Activated B cell treated with CpG ODN at 0.5 μM for 24 hours (primary cell): ENCODE measurements around the gene ASF1B. TPM values are rescaled to one million over a fixed set of nuclear protein-coding genes. Genes with fewer than 3 reads are reported as not detected.

Source experiments
- ATAC-seq: fragments of 200-7000 bp; cut with Tn5 transposase; one replicate; pipeline ENCODE4 v1.10.0; 2021; ENCODE audit warnings: low read depth, mild to moderate bottlenecking, moderate library complexity
- CTCF ChIA-PET: fragments of 350-600 bp; sonication (Branson Sonifier 250); formaldehyde crosslinking; loops from one replicate; lab custom pipeline; 2021; ENCODE audit warnings: antibody characterized with exemption; lab: Charles Lee
- POLR2A ChIA-PET: fragments of 350-600 bp; sonication (Branson Sonifier 250); formaldehyde crosslinking; loops from one replicate; lab custom pipeline; 2021; ENCODE audit warnings: antibody characterized with exemption; lab: Charles Lee
- DNase-seq: peaks from one replicate; pipeline ENCODE4 v3.0.0; 2022
- H3K27ac Mint-ChIP-seq: one replicate; pipeline ENCODE4 v1.8.0; 2020; ENCODE audit warnings: mixed read lengths
- H3K27me3 Mint-ChIP-seq: one replicate; pipeline ENCODE4 v1.8.0; 2021; ENCODE audit warnings: mixed read lengths
- H3K36me3 Mint-ChIP-seq: one replicate; pipeline ENCODE4 v1.8.0; 2021; ENCODE audit warnings: low read depth, mixed read lengths
- H3K4me1 Mint-ChIP-seq: one replicate; pipeline ENCODE4 v1.8.0; 2021; ENCODE audit warnings: mixed read lengths
- H3K4me3 Mint-ChIP-seq: one replicate; pipeline ENCODE4 v1.8.0; 2020; ENCODE audit warnings: mild to moderate bottlenecking, mixed read lengths
- H3K9me3 Mint-ChIP-seq: one replicate; pipeline ENCODE4 v1.8.0; 2020; ENCODE audit warnings: mixed read lengths
- intact Hi-C: fragments of 100-400 bp; cut with micrococcal nuclease; formaldehyde crosslinking; loops from one replicate; pipeline ENCODE4 v1.15.1; 2024
- total RNA-seq: library from RNA; stranded (reverse); gene quantifications from 2 replicates; pipeline ENCODE4 v1.2.3, GENCODE V29; 2022
- TF ChIP-seq, protein P1 (sequence below): fragments of 200-600 bp; IDR thresholded peaks from one replicate; pipeline ENCODE4 v1.8.0; 2022; ENCODE audit warnings: antibody characterized with exemption, mild to moderate bottlenecking

ASF1B gene
- total RNA-seq, 1 donor from 2014 or later, result 3.7 TPM

DNA sequence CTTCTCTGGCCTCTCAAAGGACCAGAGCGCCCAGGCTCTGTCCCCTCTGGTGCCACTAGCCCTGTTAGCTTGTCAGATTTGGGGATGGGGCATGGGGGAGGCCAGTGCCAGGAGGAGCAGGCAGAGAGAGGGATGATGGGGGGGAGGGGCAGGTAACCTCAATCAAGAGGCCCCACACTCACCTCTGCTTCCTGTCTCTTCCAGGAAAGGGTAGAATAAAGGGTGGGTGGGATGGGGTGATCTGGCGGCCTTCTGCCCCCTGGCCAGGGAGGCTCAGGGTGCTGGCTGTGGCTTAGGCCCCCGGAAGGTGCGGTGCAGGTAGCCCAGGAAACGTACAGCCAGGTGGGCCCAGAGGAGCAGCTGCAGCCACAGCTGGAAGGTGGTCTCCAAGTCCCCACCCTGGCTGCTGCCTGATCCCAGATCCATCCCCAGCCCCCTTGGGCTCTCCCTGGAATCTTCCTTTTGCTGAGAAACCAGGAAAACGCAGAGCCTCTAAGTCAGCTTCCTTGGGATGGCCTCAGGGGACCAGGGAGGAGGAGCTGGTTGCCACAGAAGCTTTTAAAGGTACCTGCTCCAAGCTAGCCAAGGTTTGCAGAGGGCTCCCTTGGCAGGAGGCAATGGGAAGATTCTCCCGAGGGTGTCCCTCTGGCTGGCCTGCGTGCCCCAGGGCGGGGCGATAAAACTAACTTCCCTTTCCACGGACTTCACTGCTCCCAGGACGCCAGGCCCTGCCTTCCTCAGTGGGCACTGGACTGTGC, 24.2 kb downstream of the ASF1B start:
- POLR2A ChIA-PET, result no interaction called here
- Mint-ChIP-seq H3K27ac (no peak overlapping the region), H3K36me3 (peaks cover 6% of the 10 kb centered on the region), H3K4me3 (no peak overlapping the region), H3K9me3 (no peaks in the 10 kb centered on the region), H3K4me1 (peaks cover 31% of the 10 kb centered on the region), H3K27me3 (no peaks in the 10 kb centered on the region)
- CTCF ChIA-PET, result no interaction called here
- TF ChIP-seq, protein P1, sequence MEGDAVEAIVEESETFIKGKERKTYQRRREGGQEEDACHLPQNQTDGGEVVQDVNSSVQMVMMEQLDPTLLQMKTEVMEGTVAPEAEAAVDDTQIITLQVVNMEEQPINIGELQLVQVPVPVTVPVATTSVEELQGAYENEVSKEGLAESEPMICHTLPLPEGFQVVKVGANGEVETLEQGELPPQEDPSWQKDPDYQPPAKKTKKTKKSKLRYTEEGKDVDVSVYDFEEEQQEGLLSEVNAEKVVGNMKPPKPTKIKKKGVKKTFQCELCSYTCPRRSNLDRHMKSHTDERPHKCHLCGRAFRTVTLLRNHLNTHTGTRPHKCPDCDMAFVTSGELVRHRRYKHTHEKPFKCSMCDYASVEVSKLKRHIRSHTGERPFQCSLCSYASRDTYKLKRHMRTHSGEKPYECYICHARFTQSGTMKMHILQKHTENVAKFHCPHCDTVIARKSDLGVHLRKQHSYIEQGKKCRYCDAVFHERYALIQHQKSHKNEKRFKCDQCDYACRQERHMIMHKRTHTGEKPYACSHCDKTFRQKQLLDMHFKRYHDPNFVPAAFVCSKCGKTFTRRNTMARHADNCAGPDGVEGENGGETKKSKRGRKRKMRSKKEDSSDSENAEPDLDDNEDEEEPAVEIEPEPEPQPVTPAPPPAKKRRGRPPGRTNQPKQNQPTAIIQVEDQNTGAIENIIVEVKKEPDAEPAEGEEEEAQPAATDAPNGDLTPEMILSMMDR, result no peak
- no peak for ATAC-seq
- intact Hi-C loops, result loop anchor here (10.0 kb wide), 1 partner anchor 317 kb away; the partner anchor contains the start of gene ZSWIM4
- DNase-seq, result no peak

DNA sequence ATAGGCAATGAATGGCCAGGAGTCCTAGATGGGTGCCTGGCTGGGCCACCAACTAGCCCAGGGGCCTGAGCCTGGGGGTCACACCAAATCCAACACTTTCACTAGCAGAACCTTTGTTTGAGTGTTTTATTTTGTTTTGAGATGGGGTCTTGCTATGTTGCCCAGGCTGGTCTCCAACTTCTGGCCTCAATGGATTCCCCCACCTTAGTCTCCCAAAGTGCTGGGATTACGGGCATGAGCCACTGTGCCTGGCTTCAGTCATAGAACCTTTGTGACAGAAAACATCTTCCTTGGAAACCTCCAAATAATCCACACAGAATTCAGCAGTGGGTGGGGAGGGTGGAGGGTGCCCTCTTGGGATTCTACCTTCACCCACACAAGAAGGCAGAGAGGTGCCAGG, 24.9 kb downstream of the ASF1B start:
- H3K36me3 Mint-ChIP-seq, result peaks cover 11% of the 10 kb centered on the region
- H3K4me3 Mint-ChIP-seq, result no peak overlapping the region
- DNase-seq (no peak), ATAC-seq (no peak)
- H3K4me1 Mint-ChIP-seq, result peaks cover 26% of the 10 kb centered on the region
- H3K9me3 Mint-ChIP-seq, result no peaks in the 10 kb centered on the region
- CTCF ChIA-PET, result no interaction called here
- POLR2A ChIA-PET, result no interaction called here
- no peak overlapping the region for H3K27ac Mint-ChIP-seq
- TF ChIP-seq, protein P1, result no peak
- intact Hi-C loops, result loop anchor here (10.0 kb wide), 1 partner anchor 317 kb away; the partner anchor contains the start of gene ZSWIM4
- no peaks in the 10 kb centered on the region for H3K27me3 Mint-ChIP-seq

DNA sequence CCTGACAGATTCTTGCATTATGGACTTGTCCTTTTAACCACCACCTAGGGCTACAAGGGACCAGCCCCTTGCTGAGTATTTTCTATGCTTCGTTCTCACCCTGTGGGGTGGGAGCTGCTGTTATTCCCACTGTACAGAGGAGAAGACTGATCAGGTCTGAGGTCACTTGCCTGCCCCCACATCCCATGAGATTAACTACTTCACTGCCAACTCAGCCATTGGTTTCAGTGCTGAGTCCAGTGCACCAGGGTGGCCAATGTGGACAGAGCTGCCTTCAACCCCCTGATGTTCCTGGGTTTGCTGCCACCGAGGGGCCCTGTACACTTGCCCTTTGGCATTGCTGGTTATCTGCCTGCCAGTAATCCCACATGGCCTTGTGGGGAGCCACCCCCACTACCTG, 25.7 kb downstream of the ASF1B start:
- no peak overlapping the region for H3K4me3 Mint-ChIP-seq
- H3K9me3 Mint-ChIP-seq, result no peaks in the 10 kb centered on the region
- DNase-seq (no peak), ATAC-seq (no peak)
- ChIA-PET CTCF (interaction anchor here (0.6 kb wide), 1 partner anchor 34 kb away, joined by 4 read pairs; no protein-coding TSS in a partner anchor), POLR2A (no interaction called here)
- TF ChIP-seq, protein P1, result no peak
- H3K27me3 Mint-ChIP-seq, result no peaks in the 10 kb centered on the region
- peak overlapping the region; percentile 18 for H3K27ac Mint-ChIP-seq
- intact Hi-C loops, result loop anchor here (10.0 kb wide), 1 partner anchor 316 kb away; the partner anchor contains the start of gene ZSWIM4
- H3K4me1 Mint-ChIP-seq, result peaks cover 18% of the 10 kb centered on the region
- peaks cover 20% of the 10 kb centered on the region for H3K36me3 Mint-ChIP-seq

DNA sequence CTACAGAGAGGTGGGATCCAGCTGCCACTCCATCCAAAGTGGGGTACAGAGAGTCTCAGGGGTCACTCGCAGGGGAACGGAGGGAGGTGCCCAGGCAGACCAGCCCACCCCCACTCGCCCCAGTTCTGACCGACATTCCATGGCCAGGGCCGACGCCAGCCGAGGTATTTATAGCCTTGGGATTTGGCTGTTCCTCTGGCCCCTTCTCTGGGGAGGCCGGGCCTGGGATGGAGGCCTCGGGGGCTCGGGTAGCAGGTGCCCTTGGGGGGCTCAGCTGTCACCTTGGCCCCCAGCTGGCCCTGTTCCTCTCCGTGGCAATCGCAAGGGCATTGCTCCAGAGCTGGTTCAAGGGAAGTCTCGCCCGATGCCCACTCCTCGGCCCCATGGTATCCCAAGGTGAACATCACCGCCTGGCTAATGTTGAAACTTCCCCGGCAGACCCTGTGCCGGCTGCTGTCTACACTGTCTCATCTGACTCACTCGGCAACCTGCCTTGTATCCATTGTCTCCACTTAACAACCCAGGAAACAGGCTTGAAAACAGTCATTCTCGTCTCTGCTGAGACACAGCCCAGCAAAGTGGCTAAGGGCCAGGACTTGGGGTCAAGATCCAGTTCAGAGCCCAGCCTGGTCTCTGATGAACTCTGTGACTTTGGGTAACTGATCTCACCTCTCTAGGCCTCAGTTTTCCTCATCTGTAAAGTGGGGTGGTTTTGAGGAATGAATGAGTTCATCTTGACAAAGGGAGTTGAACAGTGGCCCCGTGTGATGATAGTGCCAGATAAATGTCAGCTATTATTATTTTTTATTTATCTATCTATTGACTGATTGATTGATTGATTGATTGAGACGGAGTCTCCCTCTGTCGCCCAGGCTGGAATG, 28.6 kb downstream of the ASF1B start:
- intact Hi-C loops, result no loop called here
- no peaks in the 10 kb centered on the region for H3K9me3 Mint-ChIP-seq
- H3K36me3 Mint-ChIP-seq, result peaks cover 32% of the 10 kb centered on the region
- H3K4me1 Mint-ChIP-seq, result no peaks in the 10 kb centered on the region
- TF ChIP-seq, protein P1, result no peak
- CTCF ChIA-PET, result no interaction called here
- POLR2A ChIA-PET, result interaction anchor here (0.7 kb wide), 1 partner anchor 304 kb away, joined by 3 read pairs; no protein-coding TSS in a partner anchor
- ATAC-seq (no peak), DNase-seq (no peak)
- H3K27ac Mint-ChIP-seq, result no peak overlapping the region
- no peaks in the 10 kb centered on the region for H3K27me3 Mint-ChIP-seq
- H3K4me3 Mint-ChIP-seq, result no peak overlapping the region

DNA sequence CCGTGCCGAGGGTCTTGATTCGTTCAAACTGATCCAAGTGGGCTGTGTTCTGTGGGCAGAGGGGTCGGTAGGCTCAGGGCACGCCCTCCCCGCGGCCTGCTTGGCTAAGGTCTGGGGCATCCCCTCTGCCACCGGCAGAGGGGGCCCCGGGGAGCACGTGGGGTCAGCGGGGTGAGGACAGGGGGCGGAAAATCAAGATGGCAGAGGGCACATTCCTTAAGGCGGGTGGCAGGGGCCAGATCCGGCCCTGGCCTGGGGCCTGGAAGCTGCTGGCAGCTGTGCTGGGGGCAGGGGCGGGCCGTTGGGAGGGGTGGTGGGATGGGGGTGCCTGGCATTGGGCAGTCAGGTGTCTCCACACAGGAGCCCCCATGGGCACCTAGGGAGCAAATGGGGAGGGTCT, 29.5 kb downstream of the ASF1B start:
- ATAC-seq, result no peak
- no peak overlapping the region for H3K4me3 Mint-ChIP-seq

More for the DNA sequence above, 29.5 kb downstream of the ASF1B start:
- intact Hi-C loops, result no loop called here
- no peak for DNase-seq
- ChIA-PET POLR2A (no interaction called here), CTCF (no interaction called here)
- no peak overlapping the region for H3K27ac Mint-ChIP-seq
- H3K27me3 Mint-ChIP-seq, result no peaks in the 10 kb centered on the region
- TF ChIP-seq, protein P1, result no peak
- no peaks in the 10 kb centered on the region for H3K4me1 Mint-ChIP-seq
- no peaks in the 10 kb centered on the region for H3K9me3 Mint-ChIP-seq
- H3K36me3 Mint-ChIP-seq, result peaks cover 39% of the 10 kb centered on the region
